Vagina (tissue), 2 donors: ENCODE measurements around the gene NAGLU. TPM values are rescaled to one million over a fixed set of nuclear protein-coding genes. Genes with fewer than 3 reads are reported as not detected.

Experiments used
- DNase-seq, 2 donors: peaks; one replicate each; pipeline ENCODE4 v3.0.0-alpha.2; 2017; ENCODE audit errors: extremely low spot score in 2 of 2
- H3K27ac ChIP-seq: fragments of 200-600 bp; sonication (generic); one replicate; pipeline ENCODE4 v1.5.1; 2019
- H3K27me3 ChIP-seq: fragments of 200-600 bp; sonication (generic); one replicate; pipeline ENCODE4 v1.5.1; 2019
- H3K36me3 ChIP-seq, 2 donors: fragments of 200-600 bp; sonication (generic); one replicate each; pipeline ENCODE4 v1.5.1; 2017 to 2019
- H3K4me1 ChIP-seq: fragments of 200-600 bp; sonication (generic); one replicate; pipeline ENCODE4 v1.5.1; 2019
- H3K4me3 ChIP-seq, 2 donors: fragments of 200-600 bp; sonication (generic); 1 replicate in 1 of 2; 2 replicates in 1 of 2; pipeline ENCODE4 v1.5.1; 2016 to 2019
- H3K9me3 ChIP-seq: fragments of 200-600 bp; sonication (generic); one replicate; pipeline ENCODE4 v1.5.1; 2019
- CTCF ChIP-seq, 3 experiments: fragments of 450-650 bp in 2 of 3; fragments of 200-600 bp in 1 of 3; sonication (generic) in 1 of 3; IDR thresholded peaks; one replicate each; pipeline ENCODE4 v1.5.1; 2017 to 2019; ENCODE audit warnings: antibody characterized with exemption in 3 of 3, mild to moderate bottlenecking in 2 of 3, moderate library complexity in 2 of 3
- POLR2A ChIP-seq, 2 donors: fragments of 450-650 bp; IDR thresholded peaks; one replicate each; pipeline ENCODE4 v1.6.1; 2017; ENCODE audit warnings: antibody characterized with exemption in 2 of 2, mild to moderate bottlenecking in 2 of 2, moderate library complexity in 2 of 2
- POLR2AphosphoS5 ChIP-seq, 2 donors: sonication (generic); formaldehyde crosslinking; IDR thresholded peaks; one replicate each; pipeline ENCODE4 v1.9.0; 2017; ENCODE audit warnings: antibody characterized with exemption in 2 of 2, mild to moderate bottlenecking in 2 of 2, low read depth in 1 of 2; ENCODE audit not compliant: insufficient read depth in 1 of 2
- intact Hi-C: fragments of 100-400 bp; cut with DNase I; formaldehyde crosslinking; loops from one replicate; pipeline ENCODE4 v1.15.1; 2023
- total RNA-seq: library from RNA; depleted of rRNA; stranded (reverse); fragments of >200 nt; gene quantifications from one replicate; pipeline ENCODE4 v1.2.3, GENCODE V29; 2016

Gene NAGLU
- total RNA-seq, 1 donor from 2014 or later = 24.6 TPM

- peaks cover 38% of the 10 kb centered on the region for H3K4me1 ChIP-seq
- H3K9me3 ChIP-seq = no peaks in the 10 kb centered on the region
- DNase-seq = no peak
- intact Hi-C loops = no loop called here
- H3K27me3 ChIP-seq = no peaks in the 10 kb centered on the region
- TF ChIP-seq POLR2AphosphoS5 (IDR thresholded peaks at IDR 0.05; ENCODE audit: insufficient read depth in 1 of 2, low read depth in 1 of 2) = no peak
- TF ChIP-seq CTCF (IDR thresholded peaks at IDR 0.05) = no peak
- TF ChIP-seq POLR2A (IDR thresholded peaks at IDR 0.05) = no peak
- H3K36me3 ChIP-seq = peaks cover 0 to 70% of the 10 kb centered on the region in 2 donors
- H3K27ac ChIP-seq = no peak overlapping the region
- peak overlapping the region in 1 of 2 donors; percentile 95 for H3K4me3 ChIP-seq
These were observed 32.5 kb downstream of the NAGLU start for GRCh38 chr17:42568341-42569111.

GRCh38 chr17:42571435-42572225 lies 35.6 kb downstream of the NAGLU start:
- peaks cover 0 to 55% of the 10 kb centered on the region in 2 donors for H3K36me3 ChIP-seq
- TF ChIP-seq CTCF (IDR thresholded peaks at IDR 0.05) = no peak
- TF ChIP-seq POLR2AphosphoS5 (IDR thresholded peaks at IDR 0.05; ENCODE audit: insufficient read depth in 1 of 2, low read depth in 1 of 2) = no peak
- TF ChIP-seq POLR2A (IDR thresholded peaks at IDR 0.05) = no peak

GRCh38 chr17:42573095-42573494 lies 37.1 kb downstream of the NAGLU start:
- intact Hi-C loops = loop anchor here (10.0 kb wide), 2 partner anchors 192 to 252 kb away; partner anchors contain the start of genes BECN1 and RAMP2
- DNase-seq = no peak
- H3K27me3 ChIP-seq = no peaks in the 10 kb centered on the region
- no peak overlapping the region for H3K27ac ChIP-seq
- no peak overlapping the region for H3K4me3 ChIP-seq
- TF ChIP-seq CTCF (IDR thresholded peaks at IDR 0.05) = no peak
- no peak for TF ChIP-seq POLR2A (IDR thresholded peaks at IDR 0.05)
- TF ChIP-seq POLR2AphosphoS5 (IDR thresholded peaks at IDR 0.05; ENCODE audit: insufficient read depth in 1 of 2, low read depth in 1 of 2) = no peak
- H3K4me1 ChIP-seq = peaks cover 16% of the 10 kb centered on the region
- H3K9me3 ChIP-seq = no peaks in the 10 kb centered on the region
- H3K36me3 ChIP-seq = peaks cover 0 to 55% of the 10 kb centered on the region in 2 donors

More at GRCh38 chr17:42571435-42572225, 35.6 kb downstream of the NAGLU start:
- intact Hi-C loops = loop anchor here (10.0 kb wide), 2 partner anchors 193 to 253 kb away; partner anchors contain the start of genes BECN1 and RAMP2
- H3K4me3 ChIP-seq = no peak overlapping the region
- peaks cover 17% of the 10 kb centered on the region for H3K4me1 ChIP-seq
- H3K27me3 ChIP-seq = no peaks in the 10 kb centered on the region
- no peak overlapping the region for H3K27ac ChIP-seq
- no peak for DNase-seq
- H3K9me3 ChIP-seq = no peaks in the 10 kb centered on the region

GRCh38 chr17:42574463-42574862 lies 38.4 kb downstream of the NAGLU start:
- Histone ChIP-seq H3K27ac (no peak overlapping the region), H3K9me3 (no peaks in the 10 kb centered on the region), H3K4me3 (no peak overlapping the region), H3K36me3 (peaks cover 0 to 42% of the 10 kb centered on the region in 2 donors), H3K27me3 (no peaks in the 10 kb centered on the region), H3K4me1 (peaks cover 21% of the 10 kb centered on the region)
- no peak for DNase-seq
- intact Hi-C loops = loop anchor here (1.0 to 10.0 kb wide), 3 partner anchors 106 to 250 kb away; partner anchors contain the start of genes BECN1 and RAMP2
- TF ChIP-seq POLR2AphosphoS5 (IDR thresholded peaks at IDR 0.05; ENCODE audit: insufficient read depth in 1 of 2, low read depth in 1 of 2) (no peak), CTCF (IDR thresholded peaks at IDR 0.05) (no peak), POLR2A (IDR thresholded peaks at IDR 0.05) (no peak)
